ENCODE measurements around the gene NMNAT1. TPM values are rescaled to one million over a fixed set of nuclear protein-coding genes. Genes with fewer than 3 reads are reported as not detected.
A peak's percentile ranks its signal among the peaks of the same experiment; 100 is the strongest.
"Not testable (repeated sequence)": the region's sequence is repeated elsewhere in the genome, so short reads cannot be mapped to it uniquely, and the experiment has no call there.

The NMNAT1 gene
- polyA plus RNA-seq, 3 donors from 2014 or later = 1.4 to 10.0 (median 7.1) TPM

DNA sequence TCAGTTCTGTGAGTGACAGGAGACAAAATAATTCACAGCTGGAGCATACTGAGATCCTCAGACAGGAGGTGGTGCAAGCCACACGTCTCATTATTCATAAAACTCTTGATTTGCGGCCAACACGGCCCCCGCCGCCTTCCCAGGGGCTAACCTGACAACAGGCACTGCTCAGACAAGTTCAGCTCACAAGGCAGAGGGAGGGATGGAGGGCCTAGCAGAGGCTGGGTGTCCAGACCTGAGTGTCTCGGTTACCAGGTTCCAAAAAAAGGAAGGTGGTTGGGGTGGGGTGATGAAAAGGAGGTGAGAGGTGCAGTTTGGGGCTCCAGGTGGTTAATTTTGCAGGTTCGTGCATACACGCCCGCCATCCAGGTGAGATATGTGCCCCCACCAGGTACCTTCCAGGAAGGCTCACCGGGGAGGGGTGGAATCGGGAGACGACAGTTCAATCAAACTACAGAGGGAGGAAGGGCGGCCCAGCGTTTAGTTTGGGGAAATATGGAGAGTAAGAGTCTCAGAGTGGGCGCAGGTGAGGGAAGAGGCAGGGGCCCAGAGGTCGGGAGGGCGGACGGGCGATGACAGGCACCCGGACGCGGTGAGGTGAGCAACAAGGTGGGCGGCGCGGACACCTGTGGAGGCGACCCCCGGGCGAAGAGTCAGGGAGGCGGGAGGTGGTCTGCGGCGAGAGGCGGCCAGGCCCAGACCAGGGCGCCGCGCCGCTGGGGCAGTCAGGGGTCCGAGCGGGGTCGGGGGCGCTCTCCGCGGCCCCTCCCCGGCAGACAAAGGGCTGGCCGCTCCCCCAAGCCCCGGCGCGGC, 33.8 kb upstream of the NMNAT1 start:
- H3K36me3 Mint-ChIP-seq = peaks cover 0 to 3% (median 0%) of the 10 kb centered on the region in 3 donors
- H3K9me3 Mint-ChIP-seq = no peaks in the 10 kb centered on the region
- H3K4me3 Mint-ChIP-seq = peak overlapping the region; percentile 93 to 98 (median 96)
- DNase-seq = peak; percentile 46 to 52 (median 46)
- H3K27me3 Mint-ChIP-seq (ENCODE audit: low read depth in 3 of 3) = peaks cover 0 to 12% (median 5%) of the 10 kb centered on the region in 3 donors
- H3K27ac Mint-ChIP-seq = peak overlapping the region; percentile 91 to 96 (median 94)
- peaks cover 35 to 64% of the 10 kb centered on the region in 2 donors for H3K4me1 Mint-ChIP-seq

DNA sequence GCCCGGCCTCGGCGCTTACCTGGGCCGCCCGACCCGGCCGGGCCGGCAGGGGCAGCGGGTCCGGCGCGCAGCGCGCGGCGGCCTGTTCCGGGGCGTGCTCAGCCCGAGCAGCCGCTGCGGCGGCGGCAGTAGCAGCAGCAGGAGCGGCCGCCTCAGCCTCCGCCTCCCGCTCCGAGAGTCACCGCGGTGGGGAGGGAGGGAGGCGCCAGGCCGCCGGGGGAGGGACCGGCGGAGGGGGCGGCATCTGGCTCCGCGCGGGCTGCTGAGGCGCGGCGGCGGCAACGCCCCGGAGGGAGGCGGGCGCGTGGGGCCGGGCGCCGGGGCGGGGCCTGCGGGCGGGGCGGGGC, 33.2 kb upstream of the NMNAT1 start, which contains the start of gene CTNNBIP1:
CTNNBIP1 (minus strand) TSS at position 194 of the 347 bp plus-strand sequence. CDS start 38,205 bp downstream, outside the sequence.
- H3K27me3 Mint-ChIP-seq (ENCODE audit: low read depth in 3 of 3) = peaks cover 0 to 12% (median 5%) of the 10 kb centered on the region in 3 donors
- no peaks in the 10 kb centered on the region for H3K9me3 Mint-ChIP-seq
- no peak for DNase-seq
- peaks cover 35 to 58% of the 10 kb centered on the region in 2 donors for H3K4me1 Mint-ChIP-seq
- peaks cover 0 to 3% (median 0%) of the 10 kb centered on the region in 3 donors for H3K36me3 Mint-ChIP-seq
- H3K4me3 Mint-ChIP-seq = peak within 1 kb of the TSS; percentile 93 to 98 (median 96)
- peak within 1 kb of the TSS; percentile 91 to 99 (median 96) for H3K27ac Mint-ChIP-seq

DNA sequence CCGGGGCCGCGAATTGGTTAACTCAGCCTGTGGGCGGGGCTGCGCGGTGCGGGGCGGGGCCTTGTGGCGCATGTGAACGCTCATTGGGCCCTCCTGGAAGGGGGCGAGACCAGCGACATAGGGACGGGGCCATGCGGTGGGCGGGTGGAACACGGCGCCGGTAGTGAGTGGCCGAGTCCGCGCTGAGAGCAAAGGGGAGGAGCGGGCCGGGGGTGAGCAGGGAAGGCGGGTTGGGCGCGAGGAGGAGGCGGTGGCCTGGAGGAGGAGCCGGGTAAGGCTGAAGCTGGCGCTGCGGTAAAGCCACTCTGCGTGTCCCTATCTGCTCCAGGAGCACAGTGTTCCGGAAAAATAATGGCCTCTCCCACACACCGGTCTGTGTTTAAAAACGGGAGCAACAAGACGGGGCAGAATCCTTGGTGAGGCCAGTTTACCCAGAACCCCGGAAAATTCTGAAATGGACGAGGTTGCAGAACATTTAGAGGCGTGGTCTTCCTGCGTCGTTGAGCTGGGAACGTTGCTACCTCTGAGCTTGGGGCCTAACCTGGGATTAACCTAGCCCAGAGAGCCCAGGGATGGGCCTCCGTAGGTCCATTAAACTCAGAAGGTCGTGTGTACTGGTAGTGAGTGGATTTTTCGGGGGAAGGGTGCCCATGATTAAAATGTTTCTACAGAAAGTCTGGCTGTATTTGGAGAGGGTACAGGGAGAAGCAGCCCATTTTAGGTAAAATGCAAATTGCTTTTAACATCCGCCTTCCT, 32.7 kb upstream of the NMNAT1 start:
- H3K36me3 Mint-ChIP-seq = peaks cover 0 to 2% (median 0%) of the 10 kb centered on the region in 3 donors
- H3K9me3 Mint-ChIP-seq = no peaks in the 10 kb centered on the region
- H3K27ac Mint-ChIP-seq = peak overlapping the region; percentile 87 to 99 (median 96)
- peak; percentile 100 for DNase-seq
- peaks cover 34 to 53% of the 10 kb centered on the region in 2 donors for H3K4me1 Mint-ChIP-seq
- peak overlapping the region; percentile 90 to 94 (median 93) for H3K4me3 Mint-ChIP-seq
- peaks cover 0 to 12% (median 5%) of the 10 kb centered on the region in 3 donors for H3K27me3 Mint-ChIP-seq (ENCODE audit: low read depth in 3 of 3)

DNA sequence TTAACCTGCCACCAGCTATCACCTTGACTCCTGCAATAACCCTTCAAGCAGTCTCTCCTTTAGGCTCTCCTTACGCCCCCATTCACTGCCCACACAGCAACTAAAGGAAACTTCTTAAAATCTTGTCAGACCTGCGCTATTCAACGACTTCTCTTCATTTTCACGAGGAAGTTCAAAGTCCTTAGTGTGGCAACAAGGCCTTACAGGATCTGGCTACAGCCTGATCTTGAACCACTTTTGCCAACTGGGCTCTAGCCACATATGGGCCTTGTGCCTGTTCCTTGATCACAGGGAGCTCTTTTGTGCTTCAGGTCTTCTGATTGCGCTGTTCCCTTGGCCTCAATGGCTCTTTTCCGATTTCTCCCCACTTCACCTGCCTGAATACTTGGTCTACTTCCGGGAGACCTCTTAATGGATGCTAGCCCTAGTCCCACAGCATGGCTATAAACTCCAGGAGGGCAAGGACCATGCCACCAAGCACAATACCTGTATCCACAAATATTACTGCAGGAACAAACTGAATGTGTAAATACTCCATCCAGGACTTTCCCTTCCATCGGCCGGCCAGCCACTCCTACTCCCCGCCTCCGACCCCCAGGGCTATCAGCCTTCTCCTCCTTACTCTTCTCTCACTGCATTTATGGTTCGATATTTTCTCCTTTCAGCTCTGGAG, 30.9 kb upstream of the NMNAT1 start:
- H3K27ac Mint-ChIP-seq = peak overlapping the region; percentile 17 to 80 (median 66)
- peak overlapping the region; percentile 31 to 52 (median 51) for H3K4me3 Mint-ChIP-seq
- H3K4me1 Mint-ChIP-seq = peaks cover 34 to 41% of the 10 kb centered on the region in 2 donors
- H3K36me3 Mint-ChIP-seq = no peaks in the 10 kb centered on the region
- H3K9me3 Mint-ChIP-seq = no peaks in the 10 kb centered on the region
- no peak for DNase-seq
- peaks cover 0 to 12% (median 5%) of the 10 kb centered on the region in 3 donors for H3K27me3 Mint-ChIP-seq (ENCODE audit: low read depth in 3 of 3)

DNA sequence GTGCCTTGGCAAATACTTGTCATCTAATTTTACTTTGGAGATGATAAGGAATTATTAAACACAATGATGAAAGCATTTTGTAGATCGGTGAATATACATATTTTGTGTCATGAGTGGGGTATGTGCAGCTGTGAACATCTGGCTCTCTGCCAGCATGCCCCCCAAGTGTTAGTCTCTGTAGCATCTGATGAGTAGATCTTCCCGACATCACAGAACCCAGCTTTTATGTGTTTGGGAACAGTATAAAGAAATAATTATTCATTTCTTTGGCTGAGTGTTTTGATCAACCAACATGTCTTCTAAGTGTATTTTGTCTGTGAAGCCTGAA, 28.7 kb upstream of the NMNAT1 start:
- Mint-ChIP-seq H3K4me3 (no peak overlapping the region), H3K4me1 (peaks cover 17 to 22% of the 10 kb centered on the region in 2 donors), H3K9me3 (no peaks in the 10 kb centered on the region), H3K36me3 (no peaks in the 10 kb centered on the region), H3K27ac (no peak overlapping the region), H3K27me3 (ENCODE audit: low read depth in 3 of 3) (peaks cover 0 to 5% (median 5%) of the 10 kb centered on the region in 3 donors)
- no peak for DNase-seq

DNA sequence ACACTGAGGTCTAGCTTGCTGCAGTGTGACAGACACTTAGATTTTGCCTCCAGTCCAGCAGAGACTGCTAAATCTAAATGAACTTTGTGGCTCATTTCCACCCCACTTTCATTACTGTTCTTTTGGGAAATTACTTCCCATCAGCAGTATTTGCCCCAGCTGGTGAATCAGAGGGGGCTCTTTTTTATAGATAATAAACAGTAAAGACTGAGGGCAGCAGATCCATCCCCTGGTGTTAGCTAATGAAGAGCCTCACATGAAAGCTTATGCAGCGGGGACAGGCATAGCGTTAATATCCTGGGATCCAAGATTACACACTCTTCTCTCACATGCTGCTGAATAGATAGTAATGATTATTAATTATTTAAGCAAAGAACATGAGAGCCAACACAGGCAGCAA, 26.8 kb upstream of the NMNAT1 start:
- Mint-ChIP-seq H3K4me1 (peaks cover 7 to 10% of the 10 kb centered on the region in 2 donors), H3K27me3 (ENCODE audit: low read depth in 3 of 3) (peaks cover 0 to 1% (median 0%) of the 10 kb centered on the region in 3 donors), H3K27ac (no peak overlapping the region), H3K4me3 (no peak overlapping the region), H3K36me3 (no peaks in the 10 kb centered on the region), H3K9me3 (no peaks in the 10 kb centered on the region)
- DNase-seq = no peak

DNA sequence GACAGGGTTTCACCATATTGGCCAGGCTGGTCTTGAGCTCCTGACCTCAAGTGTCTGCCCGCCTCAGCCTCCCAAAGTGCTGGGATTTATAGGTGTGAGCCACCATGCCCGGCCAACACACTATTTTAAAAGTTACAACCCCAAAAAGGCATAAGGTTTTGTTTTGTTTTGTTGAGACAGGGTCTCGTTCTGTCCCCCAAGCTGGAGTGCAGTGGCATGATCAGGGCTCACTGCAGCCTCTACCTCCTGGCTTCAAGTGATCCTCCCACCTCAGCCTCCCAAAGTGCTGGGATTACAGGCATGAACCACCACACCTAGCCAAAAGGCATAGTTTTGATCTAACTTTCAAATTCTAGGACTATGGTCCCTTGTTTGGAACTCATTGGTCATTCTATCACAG, 25.8 kb upstream of the NMNAT1 start:
- not testable (repeated sequence) for H3K36me3 Mint-ChIP-seq; H3K4me1 Mint-ChIP-seq; H3K9me3 Mint-ChIP-seq; DNase-seq; H3K27ac Mint-ChIP-seq; H3K27me3 Mint-ChIP-seq (ENCODE audit: low read depth in 3 of 3); H3K4me3 Mint-ChIP-seq

DNA sequence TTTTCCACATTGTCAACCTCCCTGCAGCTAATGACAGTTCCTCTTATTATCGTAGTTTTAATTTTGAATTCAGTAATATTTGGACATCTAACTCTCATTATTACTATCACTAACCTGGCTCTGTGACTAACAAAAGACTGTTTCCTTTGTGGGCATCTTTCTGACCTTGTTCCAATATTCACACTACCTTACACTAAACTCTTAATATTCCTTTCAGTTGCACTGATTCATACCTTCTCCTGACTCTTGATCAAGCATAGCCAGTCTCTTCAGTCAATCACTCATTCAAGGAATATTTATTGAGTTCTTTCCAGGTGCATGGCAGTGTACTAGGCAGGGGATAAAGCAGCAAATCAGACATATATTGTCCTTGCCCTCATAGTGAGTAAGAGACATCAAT, 25.4 kb upstream of the NMNAT1 start:
- Mint-ChIP-seq H3K36me3 (no peaks in the 10 kb centered on the region), H3K27me3 (ENCODE audit: low read depth in 3 of 3) (peaks cover 0 to 1% (median 0%) of the 10 kb centered on the region in 3 donors), H3K4me3 (no peak overlapping the region), H3K27ac (no peak overlapping the region), H3K9me3 (no peaks in the 10 kb centered on the region), H3K4me1 (no peaks in the 10 kb centered on the region)
- no peak for DNase-seq

DNA sequence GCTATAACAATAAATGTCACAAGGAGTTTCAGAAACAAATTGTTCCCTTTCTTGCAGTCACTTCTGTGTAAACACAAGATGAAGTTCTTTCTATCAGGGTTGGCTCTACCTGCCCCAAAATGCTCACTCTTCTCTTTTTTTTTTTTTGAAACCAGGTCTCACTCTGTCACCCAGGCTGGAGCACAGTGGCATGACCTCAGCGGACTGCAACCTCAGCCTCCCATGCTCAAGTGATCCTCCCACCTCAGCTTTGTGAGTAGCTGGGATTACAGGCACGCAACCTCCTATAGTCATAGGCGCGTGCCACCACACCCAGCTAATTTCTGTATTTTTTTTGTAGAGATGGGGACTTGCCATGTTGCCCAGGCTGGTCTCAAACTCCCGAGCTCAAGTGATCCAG, 22.7 kb upstream of the NMNAT1 start:
- H3K4me1 Mint-ChIP-seq = no peaks in the 10 kb centered on the region
- H3K36me3 Mint-ChIP-seq = no peaks in the 10 kb centered on the region
- H3K27me3 Mint-ChIP-seq (ENCODE audit: low read depth in 3 of 3) = peaks cover 0 to 1% (median 0%) of the 10 kb centered on the region in 3 donors
- H3K4me3 Mint-ChIP-seq = no peak overlapping the region
- H3K9me3 Mint-ChIP-seq = no peaks in the 10 kb centered on the region
- DNase-seq = no peak
- no peak overlapping the region for H3K27ac Mint-ChIP-seq

DNA sequence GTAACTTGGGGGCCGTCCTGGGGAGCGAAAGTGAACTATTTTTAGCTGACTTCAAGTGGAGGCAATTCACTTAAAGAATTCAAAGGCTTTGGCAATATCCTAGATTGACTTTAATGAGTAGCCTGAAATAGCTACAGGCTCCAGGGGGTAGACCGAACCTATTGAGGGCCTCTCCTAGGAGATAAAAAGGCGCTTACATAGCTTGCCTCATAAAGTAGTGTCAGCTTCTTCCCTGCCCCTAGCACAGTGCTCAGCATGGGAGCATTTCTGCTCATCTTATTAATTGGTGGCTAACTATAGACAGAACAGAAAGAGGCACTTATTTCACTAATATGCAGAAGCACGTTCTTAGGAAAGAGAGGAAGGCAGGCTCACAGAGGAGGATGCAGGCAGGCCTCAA, 20.9 kb upstream of the NMNAT1 start:
- DNase-seq = no peak
- Mint-ChIP-seq H3K9me3 (no peaks in the 10 kb centered on the region), H3K36me3 (peaks cover 0 to 3% (median 0%) of the 10 kb centered on the region in 3 donors), H3K27ac (no peak overlapping the region), H3K27me3 (ENCODE audit: low read depth in 3 of 3) (peaks cover 0 to 1% (median 0%) of the 10 kb centered on the region in 3 donors), H3K4me1 (no peaks in the 10 kb centered on the region), H3K4me3 (no peak overlapping the region)

DNA sequence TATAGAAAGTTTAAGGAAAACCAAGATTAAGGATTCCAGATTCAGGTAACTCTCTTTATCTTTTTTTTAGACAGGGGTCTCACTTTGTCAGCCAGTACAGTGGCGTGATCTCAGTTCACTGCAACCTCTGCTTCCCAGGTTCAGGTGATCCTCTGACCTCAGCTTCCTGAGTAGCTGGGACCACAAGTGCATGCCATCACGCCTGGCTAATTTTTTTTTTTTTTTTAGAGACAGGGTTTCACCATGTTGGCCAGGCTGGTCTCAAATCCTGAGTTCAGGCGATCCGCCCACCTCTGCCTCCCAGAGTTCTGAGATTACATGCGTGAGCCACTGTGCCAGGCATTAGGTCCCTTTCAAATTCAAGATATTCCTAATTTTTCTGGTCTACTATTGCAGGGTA, 16.0 kb upstream of the NMNAT1 start:
- H3K27ac Mint-ChIP-seq = peak overlapping the region in 1 of 6 donors; percentile 1
- H3K27me3 Mint-ChIP-seq (ENCODE audit: low read depth in 3 of 3) = no peaks in the 10 kb centered on the region

DNA sequence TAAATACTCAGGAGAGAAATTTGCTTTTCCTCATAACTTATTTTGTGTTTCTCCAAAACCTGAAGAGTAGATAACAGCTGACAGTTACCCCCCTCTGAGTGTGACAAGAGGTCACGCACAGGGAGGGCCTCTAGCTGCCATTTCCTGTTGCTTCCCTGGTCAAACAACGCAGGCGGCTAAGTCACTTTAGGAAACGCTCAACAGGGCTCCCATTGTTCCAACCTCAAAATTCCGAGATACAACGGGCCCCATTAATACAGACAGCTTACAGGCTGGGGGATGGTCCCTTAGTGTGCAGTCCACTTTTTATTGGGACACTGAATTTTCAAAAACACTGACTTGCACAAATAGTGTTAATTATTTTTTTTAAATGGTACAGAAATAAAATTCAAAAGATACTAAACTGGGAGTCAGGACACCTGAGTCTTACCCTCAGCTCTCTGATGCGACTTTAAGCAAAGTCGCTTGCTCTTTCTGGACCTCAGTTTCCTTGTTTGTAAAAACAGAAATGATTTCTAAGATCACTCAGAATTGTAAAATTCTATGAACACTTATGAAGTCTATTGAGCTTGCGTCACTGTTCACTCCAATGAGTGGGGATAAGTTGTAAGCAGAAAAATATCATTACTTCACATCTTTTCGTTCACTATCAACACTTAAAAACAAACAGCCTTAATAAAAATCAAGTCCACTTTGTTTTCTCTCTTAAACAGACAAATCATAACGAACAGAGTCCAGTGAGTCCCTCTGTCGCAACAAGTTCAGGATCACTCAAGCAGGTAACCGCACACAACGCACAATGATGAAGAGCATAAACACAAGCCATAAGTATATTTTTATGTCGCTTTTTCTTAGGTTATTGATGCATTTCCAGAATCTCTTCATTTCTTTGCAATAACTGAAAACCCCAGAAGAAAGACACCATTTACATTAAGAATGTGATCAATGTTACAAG, 13.6 kb upstream of the NMNAT1 start:
- no peak for DNase-seq
- H3K27ac Mint-ChIP-seq = no peak overlapping the region
- no peaks in the 10 kb centered on the region for H3K4me1 Mint-ChIP-seq
- H3K36me3 Mint-ChIP-seq = peaks cover 14 to 25% (median 16%) of the 10 kb centered on the region in 3 donors
- no peaks in the 10 kb centered on the region for H3K9me3 Mint-ChIP-seq
- H3K4me3 Mint-ChIP-seq = no peak overlapping the region
- no peaks in the 10 kb centered on the region for H3K27me3 Mint-ChIP-seq (ENCODE audit: low read depth in 3 of 3)

More for the DNA sequence above, 16.0 kb upstream of the NMNAT1 start:
- no peak overlapping the region for H3K4me3 Mint-ChIP-seq
- H3K9me3 Mint-ChIP-seq = no peaks in the 10 kb centered on the region
- H3K4me1 Mint-ChIP-seq = no peaks in the 10 kb centered on the region
- DNase-seq = no peak
- peaks cover 11 to 16% (median 15%) of the 10 kb centered on the region in 3 donors for H3K36me3 Mint-ChIP-seq

All from immature natural killer cell (primary cell).